Right renal pelvis (tissue), 4 donors: ENCODE data around the gene C1orf198. TPM values are rescaled to one million over a fixed set of nuclear protein-coding genes. Genes with fewer than 3 reads are reported as not detected.

ENCODE experiments used
- DNase-seq, 4 donors: peaks; one replicate each; pipeline ENCODE4 v3.0.0-alpha.2; 2013; ENCODE audit warnings: low read depth in 4 of 4, low spot score in 3 of 4, missing footprints in 1 of 4
- polyA plus RNA-seq, 4 donors: library from polyadenylated mRNA; unstranded; fragments of 120-200 nt; gene quantifications; one replicate each; pipeline ENCODE4 v1.2.1, GENCODE V29; 2013; ENCODE audit not compliant: insufficient read length in 4 of 4

C1orf198 gene
- polyA plus RNA-seq, 4 donors: 91.2 to 99.7 (median 94.9) TPM

- no peak for DNase-seq
Observed at GRCh38 chr1:230839173-230839572, 29.1 kb downstream of the C1orf198 start.

- no peak for DNase-seq
Observed at GRCh38 chr1:230836793-230837192, 31.5 kb downstream of the C1orf198 start.

- DNase-seq: no peak
Observed at GRCh38 chr1:230836347-230836746, 32.0 kb downstream of the C1orf198 start.

- no peak for DNase-seq
Observed at GRCh38 chr1:230834292-230834691, 34.0 kb downstream of the C1orf198 start.

- no peak for DNase-seq
Observed at GRCh38 chr1:230833511-230833910, 34.8 kb downstream of the C1orf198 start.

GRCh38 chr1:230832476-230832875, 35.8 kb downstream of the C1orf198 start:
- DNase-seq: no peak

- DNase-seq: no peak
Observed at GRCh38 chr1:230831771-230832170, 36.5 kb downstream of the C1orf198 start.

GRCh38 chr1:230828421-230828820, 39.9 kb downstream of the C1orf198 start:
- DNase-seq: no peak

GRCh38 chr1:230827801-230828200, 40.5 kb downstream of the C1orf198 start:
- no peak for DNase-seq

- peak in 2 of 4 donors; percentile 36 to 49 for DNase-seq
Observed at GRCh38 chr1:230827081-230827681, 41.1 kb downstream of the C1orf198 start.

GRCh38 chr1:230826166-230826875, 42.0 kb downstream of the C1orf198 start:
- no peak for DNase-seq

GRCh38 chr1:230825761-230826160, 42.6 kb downstream of the C1orf198 start:
- DNase-seq: no peak

- no peak for DNase-seq
Observed at GRCh38 chr1:230824919-230825721, 43.2 kb downstream of the C1orf198 start.

- DNase-seq: no peak
Observed at GRCh38 chr1:230824551-230824918, 43.8 kb downstream of the C1orf198 start.

- no peak for DNase-seq
Observed at GRCh38 chr1:230823931-230824381, 44.4 kb downstream of the C1orf198 start.

- DNase-seq: no peak
Observed at GRCh38 chr1:230823426-230823825, 44.9 kb downstream of the C1orf198 start.

GRCh38 chr1:230822092-230822581, 46.2 kb downstream of the C1orf198 start:
- no peak for DNase-seq

- no peak for DNase-seq
Observed at GRCh38 chr1:230821346-230821745, 47.0 kb downstream of the C1orf198 start.

GRCh38 chr1:230820568-230820967, 47.8 kb downstream of the C1orf198 start:
- DNase-seq: no peak

- DNase-seq: no peak
Observed at GRCh38 chr1:230819976-230820375, 48.3 kb downstream of the C1orf198 start.

GRCh38 chr1:230818901-230819300, 49.4 kb downstream of the C1orf198 start:
- DNase-seq: no peak
